ENCODE measurements around the gene KCTD12. TPM values are rescaled to one million over a fixed set of nuclear protein-coding genes. Genes with fewer than 3 reads are reported as not detected.

The KCTD12 gene
- polyA plus RNA-seq, 1 donor (not counting 4 experiments of a cell fraction or from before 2014, with no cell fraction given), result 18.9 TPM

DNA sequence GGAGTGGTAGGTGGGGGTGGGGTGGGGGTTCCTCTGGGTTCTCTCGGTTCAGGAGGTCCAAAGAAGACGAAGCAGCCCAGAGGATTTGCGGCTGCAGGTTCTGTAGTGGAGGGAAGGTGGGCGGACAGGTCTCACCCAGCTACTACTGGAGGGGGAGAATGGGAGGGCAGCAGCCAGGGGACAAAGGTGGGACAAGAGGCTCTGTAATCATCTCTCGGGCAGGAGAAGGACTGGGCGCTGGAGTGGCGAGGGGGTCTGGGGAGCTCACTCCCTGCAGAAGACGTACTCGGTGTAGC lies 1.4 kb downstream of the KCTD12 start:
- peak overlapping the region; percentile 13 for H3K27ac ChIP-seq (ENCODE audit: control insufficient read depth, insufficient read depth, low read length)
- no peaks in the 10 kb centered on the region for H3K27me3 ChIP-seq (ENCODE audit: control insufficient read depth, extremely low read depth, insufficient read depth, low read length)
- dilution Hi-C loops (cut with MboI; ENCODE audit: extremely low pct_ligation_motif_present, low sequenced_read_pairs), result no loop called here
- H3K4me2 ChIP-seq (ENCODE audit: control insufficient read depth, extremely low read depth, insufficient read depth, low read depth, low read length), result peak overlapping the region; percentile 87
- peaks cover 57% of the 10 kb centered on the region for H3K4me1 ChIP-seq (ENCODE audit: control insufficient read depth, extremely low read depth, insufficient read depth, low read length)
- H3K36me3 ChIP-seq (ENCODE audit: control insufficient read depth in 2 of 2, extremely low read depth in 1 of 2, insufficient read depth in 2 of 2, low read length in 2 of 2), result no peaks in the 10 kb centered on the region
- peak overlapping the region; percentile 84 for H2AFZ ChIP-seq (ENCODE audit: control insufficient read depth, low read length)
- FAIRE-seq (no peak), DNase-seq (ENCODE audit: low read depth, low spot score) (no peak)
- no peak for TF ChIP-seq CTCF (optimal IDR thresholded peaks at IDR 0.05 in 1 of 3, IDR thresholded peaks at IDR 0.05 in 1 of 3, conservative IDR thresholded peaks at IDR 0.05 in 1 of 3; ENCODE audit: extremely low read depth in 1 of 3, insufficient read depth in 2 of 3, low read length in 3 of 3)
- no peak for TF ChIP-seq EZH2 (IDR thresholded peaks at IDR 0.05; ENCODE audit: low read length)
- H4K20me1 ChIP-seq (ENCODE audit: control insufficient read depth, extremely low read depth, insufficient read depth, low read length), result no peaks in the 10 kb centered on the region
- H3K9me3 ChIP-seq (ENCODE audit: control insufficient read depth, low read depth, low read length), result no peaks in the 10 kb centered on the region
- H3K9ac ChIP-seq (ENCODE audit: control insufficient read depth, extremely low read depth, insufficient read depth, low read length), result peak overlapping the region; percentile 69
- no peaks in the 10 kb centered on the region for H3K9me1 ChIP-seq (ENCODE audit: control insufficient read depth, extremely low read depth, insufficient read depth, low read length)
- peaks cover 19% of the 10 kb centered on the region for H3K79me2 ChIP-seq (ENCODE audit: control insufficient read depth, insufficient read depth, low read length)
- peak overlapping the region; percentile 69 to 73 (median 70) for H3K4me3 ChIP-seq (ENCODE audit: control insufficient read depth in 2 of 3, extremely low read depth in 1 of 3, insufficient read depth in 2 of 3, low read depth in 1 of 3, low read length in 3 of 3)

DNA sequence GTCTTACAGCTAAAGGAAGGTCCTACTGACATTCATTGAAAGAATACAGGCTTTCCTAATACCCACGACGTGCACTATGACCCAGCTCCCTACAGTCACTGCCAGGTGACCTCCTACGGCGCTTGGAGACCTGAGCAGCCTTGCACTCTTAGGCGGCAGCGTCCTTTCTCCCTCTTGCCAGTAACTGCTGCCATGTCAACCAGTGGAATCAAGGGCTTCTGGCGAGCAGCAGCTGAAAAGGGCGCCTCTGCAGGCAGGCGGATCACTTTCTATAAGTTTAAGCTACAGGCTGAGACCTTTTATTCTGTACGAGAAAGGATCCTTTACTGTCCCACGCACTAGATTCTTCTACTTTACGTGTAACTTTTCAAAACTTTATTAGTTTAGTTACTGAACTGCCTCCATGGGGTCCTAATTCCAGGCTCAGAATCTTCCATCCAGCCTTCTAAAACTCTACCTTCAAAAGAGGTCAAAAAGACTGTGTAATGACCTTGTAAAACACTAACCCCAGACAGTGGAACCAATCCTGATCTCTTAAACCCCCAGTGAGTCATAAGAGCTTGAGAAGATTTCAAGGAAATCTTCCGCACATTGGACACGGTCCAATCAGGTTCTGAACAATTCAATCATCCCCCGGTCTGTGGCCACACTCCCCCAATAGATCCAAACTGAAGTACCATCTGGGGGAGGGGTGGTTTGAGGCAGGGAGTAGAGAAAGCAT lies 1.9 kb downstream of the KCTD12 start:
- FAIRE-seq, result peak; percentile 13
- H3K9me3 ChIP-seq (ENCODE audit: control insufficient read depth, low read depth, low read length), result no peaks in the 10 kb centered on the region
- peaks cover 57% of the 10 kb centered on the region for H3K4me1 ChIP-seq (ENCODE audit: control insufficient read depth, extremely low read depth, insufficient read depth, low read length)
- no peak overlapping the region for H3K9ac ChIP-seq (ENCODE audit: control insufficient read depth, extremely low read depth, insufficient read depth, low read length)
- no peak overlapping the region for H3K27ac ChIP-seq (ENCODE audit: control insufficient read depth, insufficient read depth, low read length)
- dilution Hi-C loops (cut with MboI; ENCODE audit: extremely low pct_ligation_motif_present, low sequenced_read_pairs), result no loop called here
- peaks cover 19% of the 10 kb centered on the region for H3K79me2 ChIP-seq (ENCODE audit: control insufficient read depth, insufficient read depth, low read length)
- peak overlapping the region; percentile 87 for H3K4me2 ChIP-seq (ENCODE audit: control insufficient read depth, extremely low read depth, insufficient read depth, low read depth, low read length)
- H3K9me1 ChIP-seq (ENCODE audit: control insufficient read depth, extremely low read depth, insufficient read depth, low read length), result no peaks in the 10 kb centered on the region
- DNase-seq (ENCODE audit: low read depth, low spot score), result no peak
- no peaks in the 10 kb centered on the region for H3K27me3 ChIP-seq (ENCODE audit: control insufficient read depth, extremely low read depth, insufficient read depth, low read length)
- TF ChIP-seq CTCF (optimal IDR thresholded peaks at IDR 0.05 in 1 of 3, IDR thresholded peaks at IDR 0.05 in 1 of 3, conservative IDR thresholded peaks at IDR 0.05 in 1 of 3; ENCODE audit: extremely low read depth in 1 of 3, insufficient read depth in 2 of 3, low read length in 3 of 3) (peak; percentile 24 to 32 (median 30)), EZH2 (IDR thresholded peaks at IDR 0.05; ENCODE audit: low read length) (no peak)
- H2AFZ ChIP-seq (ENCODE audit: control insufficient read depth, low read length), result peak overlapping the region; percentile 84
- H4K20me1 ChIP-seq (ENCODE audit: control insufficient read depth, extremely low read depth, insufficient read depth, low read length), result no peaks in the 10 kb centered on the region
- H3K4me3 ChIP-seq (ENCODE audit: control insufficient read depth in 2 of 3, extremely low read depth in 1 of 3, insufficient read depth in 2 of 3, low read depth in 1 of 3, low read length in 3 of 3), result peak overlapping the region; percentile 69 to 73 (median 70)
- no peaks in the 10 kb centered on the region for H3K36me3 ChIP-seq (ENCODE audit: control insufficient read depth in 2 of 2, extremely low read depth in 1 of 2, insufficient read depth in 2 of 2, low read length in 2 of 2)
